NOMO-1 treated with dmso at 0.1 percent for 144 hours (cell line): Measurements from ENCODE around the gene UBE2N.
"Not testable (repeated sequence)": the region's sequence is repeated elsewhere in the genome, so short reads cannot be mapped to it uniquely, and the experiment has no call there.

Experiments used
- DNase-seq: peaks from one replicate; lab custom pipeline; 2025; ENCODE audit not compliant: unreplicated experiment; lab: John Stamatoyannopoulos, UW

The UBE2N gene

GRCh38 chr12:93447555-93448290, 6.0 kb upstream of the UBE2N start:
- no peak for DNase-seq

GRCh38 chr12:93443576-93443975, 1.8 kb upstream of the UBE2N start:
- DNase-seq = no peak

GRCh38 chr12:93442411-93443340, 929 bp upstream of the UBE2N start:
- no peak for DNase-seq

- DNase-seq = no peak
Observed at GRCh38 chr12:93441081-93441616, 598 bp downstream of the UBE2N start.

GRCh38 chr12:93440043-93440835, 1.5 kb downstream of the UBE2N start:
- no peak for DNase-seq

GRCh38 chr12:93438266-93439050, 3.3 kb downstream of the UBE2N start:
- DNase-seq = no peak

- DNase-seq = no peak
Observed at GRCh38 chr12:93434256-93434865, 7.4 kb downstream of the UBE2N start.

GRCh38 chr12:93432031-93432430, 9.7 kb downstream of the UBE2N start:
- not testable (repeated sequence) for DNase-seq

- DNase-seq = no peak
Observed at GRCh38 chr12:93430280-93430679, 11.5 kb downstream of the UBE2N start.

- no peak for DNase-seq
Observed at GRCh38 chr12:93429852-93430251, 11.9 kb downstream of the UBE2N start.

- DNase-seq = no peak
Observed at GRCh38 chr12:93429448-93429847, 12.3 kb downstream of the UBE2N start.

GRCh38 chr12:93427779-93428564, 13.8 kb downstream of the UBE2N start:
- no peak for DNase-seq

GRCh38 chr12:93426412-93426805, 15.3 kb downstream of the UBE2N start:
- no peak for DNase-seq

- DNase-seq = no peak
Observed at GRCh38 chr12:93425736-93426411, 15.9 kb downstream of the UBE2N start.

GRCh38 chr12:93422050-93422449, 19.7 kb downstream of the UBE2N start:
- no peak for DNase-seq

- DNase-seq = no peak
Observed at GRCh38 chr12:93419388-93420034, 22.2 kb downstream of the UBE2N start.

GRCh38 chr12:93417967-93418480, 23.7 kb downstream of the UBE2N start:
- DNase-seq = no peak
